BLaER1 (cell line): ENCODE data around the gene COG3.

Source experiments
- H3K27ac ChIP-seq: shearing (Covaris generic); formaldehyde crosslinking; 2 replicates; pipeline ENCODE4 v1.8.1; 2022
- H3K27me3 ChIP-seq: shearing (Covaris generic); formaldehyde crosslinking; 2 replicates; pipeline ENCODE4 v1.8.1; 2022
- H3K36me3 ChIP-seq: shearing (Covaris generic); formaldehyde crosslinking; 2 replicates; pipeline ENCODE4 v1.8.1; 2022
- H3K4me1 ChIP-seq: shearing (Covaris generic); formaldehyde crosslinking; 2 replicates; pipeline ENCODE4 v1.8.1; 2022
- H3K4me2 ChIP-seq: shearing (Covaris generic); formaldehyde crosslinking; 2 replicates; pipeline ENCODE4 v1.8.1; 2022
- H3K4me3 ChIP-seq: shearing (Covaris generic); formaldehyde crosslinking; 2 replicates; pipeline ENCODE4 v1.8.1; 2022
- H3K9ac ChIP-seq: shearing (Covaris generic); formaldehyde crosslinking; 2 replicates; pipeline ENCODE4 v1.8.1; 2022
- H3K9me3 ChIP-seq: shearing (Covaris generic); formaldehyde crosslinking; 2 replicates; pipeline ENCODE4 v1.8.1; 2022
- H4K20me1 ChIP-seq: shearing (Covaris generic); formaldehyde crosslinking; 2 replicates; pipeline ENCODE4 v1.8.1; 2022
- Cebpa-rat ChIP-seq: shearing (Covaris generic); IDR thresholded peaks from 2 replicates; pipeline ENCODE4 v1.8.1; 2022

Gene COG3

DNA sequence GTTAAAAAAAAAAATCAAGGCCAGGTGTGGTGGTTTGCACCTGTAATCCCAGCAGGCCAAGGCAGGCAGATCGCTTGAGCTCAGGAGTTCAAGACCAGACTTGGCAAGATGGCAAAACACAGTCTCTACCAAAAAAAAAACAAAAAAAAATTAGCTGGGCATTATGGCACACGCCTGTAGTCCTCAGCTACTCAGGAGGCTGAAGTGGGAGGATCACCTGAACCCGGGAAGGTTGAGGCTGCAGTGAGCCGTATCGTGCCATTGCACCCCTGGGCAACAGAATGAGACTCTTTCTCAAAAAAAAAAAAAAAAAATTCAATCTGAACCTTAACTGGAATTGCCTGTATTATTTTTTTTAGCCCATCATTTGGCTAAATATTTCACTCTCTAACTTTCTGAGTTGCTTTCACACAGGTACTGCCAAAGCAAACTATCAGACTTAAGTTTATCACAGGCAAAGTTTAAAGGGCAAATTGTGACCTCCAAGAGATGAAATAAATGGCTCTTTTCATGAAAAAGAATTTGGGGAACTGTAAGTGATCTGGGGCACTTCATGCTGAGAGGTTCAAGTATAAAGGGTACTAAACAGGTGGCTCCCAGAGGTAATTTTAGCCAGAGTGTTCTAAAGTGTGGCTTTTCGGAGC is 31.9 kb upstream of the COG3 start:
- Histone ChIP-seq H3K9ac (no peak overlapping the region), H3K4me2 (no peak overlapping the region), H3K4me3 (no peak overlapping the region), H3K27me3 (no peaks in the 10 kb centered on the region), H3K27ac (no peak overlapping the region), H4K20me1 (no peaks in the 10 kb centered on the region), H3K9me3 (no peaks in the 10 kb centered on the region), H3K36me3 (no peaks in the 10 kb centered on the region), H3K4me1 (peaks cover 12% of the 10 kb centered on the region)
- no peak for TF ChIP-seq Cebpa-rat

DNA sequence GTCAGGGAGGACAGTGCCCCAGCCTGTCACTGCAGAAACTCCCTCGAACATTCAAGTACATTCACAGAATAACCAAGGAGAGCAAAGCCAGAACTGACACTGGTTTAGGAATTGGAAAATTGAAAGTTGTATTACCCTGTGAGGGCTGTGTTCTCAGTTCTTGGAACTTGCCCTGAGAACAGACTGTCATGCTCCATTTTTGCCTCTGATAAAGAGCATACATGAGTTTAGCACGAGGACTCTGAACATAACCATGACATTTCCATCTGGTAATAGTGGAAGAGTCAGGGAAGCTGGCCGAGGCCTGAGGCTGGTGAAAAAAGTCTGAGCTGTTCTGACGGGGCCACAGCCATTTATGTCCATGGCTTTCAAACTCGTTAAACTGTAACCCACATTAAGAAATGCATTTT is 31.4 kb upstream of the COG3 start:
- no peaks in the 10 kb centered on the region for H3K36me3 ChIP-seq
- H3K9me3 ChIP-seq: no peaks in the 10 kb centered on the region
- H3K4me3 ChIP-seq: no peak overlapping the region
- H4K20me1 ChIP-seq: no peaks in the 10 kb centered on the region
- H3K4me1 ChIP-seq: peaks cover 17% of the 10 kb centered on the region
- no peak overlapping the region for H3K9ac ChIP-seq
- TF ChIP-seq Cebpa-rat: no peak
- no peak overlapping the region for H3K4me2 ChIP-seq
- H3K27me3 ChIP-seq: no peaks in the 10 kb centered on the region
- H3K27ac ChIP-seq: no peak overlapping the region

DNA sequence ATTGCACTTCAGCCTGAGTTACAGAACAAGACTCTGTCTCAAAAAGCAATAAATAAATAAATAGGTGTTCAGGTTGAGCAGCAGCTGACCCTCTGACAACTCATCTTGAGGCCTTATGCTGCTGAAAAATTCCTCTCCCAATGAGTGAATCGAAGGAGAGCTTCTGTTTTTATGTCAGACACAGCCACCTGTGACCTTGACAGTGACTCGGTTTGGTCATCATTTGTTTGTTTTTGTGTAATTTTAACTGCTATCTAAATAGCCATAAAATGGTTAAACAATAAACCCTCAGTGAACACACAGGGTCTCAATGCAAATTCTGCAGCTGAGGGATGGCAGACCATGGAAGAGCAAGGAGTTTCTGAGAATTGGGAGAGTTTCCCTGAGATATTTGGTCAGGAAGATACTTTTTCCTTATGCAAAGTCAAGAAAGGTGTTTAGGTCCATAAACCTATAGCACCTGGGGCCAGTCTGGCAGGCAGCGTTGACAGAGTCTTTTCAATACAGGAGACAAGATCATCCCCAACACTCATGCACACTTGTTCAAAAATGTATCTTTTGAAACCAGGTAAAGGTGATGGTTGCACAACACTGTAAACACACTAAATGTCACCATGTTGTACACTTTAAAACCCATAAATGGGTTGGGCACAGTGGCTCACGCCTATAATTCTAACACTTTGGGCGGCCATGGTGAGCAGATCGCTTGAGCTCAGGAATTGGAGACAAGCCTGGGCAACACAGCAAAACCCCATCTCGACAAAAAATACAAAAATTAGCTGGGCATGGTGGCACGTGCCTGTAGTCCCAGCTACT is 30.0 kb upstream of the COG3 start:
- H3K9ac ChIP-seq: no peak overlapping the region
- no peak overlapping the region for H3K27ac ChIP-seq
- H3K36me3 ChIP-seq: no peaks in the 10 kb centered on the region
- no peaks in the 10 kb centered on the region for H3K27me3 ChIP-seq
- TF ChIP-seq Cebpa-rat: no peak
- peaks cover 30% of the 10 kb centered on the region for H3K4me1 ChIP-seq
- H4K20me1 ChIP-seq: no peaks in the 10 kb centered on the region
- no peak overlapping the region for H3K4me3 ChIP-seq
- H3K9me3 ChIP-seq: no peaks in the 10 kb centered on the region
- no peak overlapping the region for H3K4me2 ChIP-seq

- Histone ChIP-seq H3K27ac (no peak overlapping the region), H4K20me1 (no peaks in the 10 kb centered on the region), H3K9ac (no peak overlapping the region), H3K4me1 (peaks cover 46% of the 10 kb centered on the region), H3K4me3 (no peak overlapping the region), H3K36me3 (no peaks in the 10 kb centered on the region), H3K4me2 (no peak overlapping the region), H3K27me3 (no peaks in the 10 kb centered on the region), H3K9me3 (no peaks in the 10 kb centered on the region)
- no peak for TF ChIP-seq Cebpa-rat
These were observed 28.4 kb upstream of the COG3 start for GRCh38 chr13:45436332-45436731.

GRCh38 chr13:45436953-45437352 is 27.8 kb upstream of the COG3 start:
- TF ChIP-seq Cebpa-rat: no peak
- Histone ChIP-seq H3K4me1 (peaks cover 52% of the 10 kb centered on the region), H4K20me1 (no peaks in the 10 kb centered on the region), H3K36me3 (no peaks in the 10 kb centered on the region), H3K9me3 (no peaks in the 10 kb centered on the region), H3K4me3 (no peak overlapping the region), H3K4me2 (no peak overlapping the region), H3K27me3 (no peaks in the 10 kb centered on the region), H3K27ac (no peak overlapping the region), H3K9ac (no peak overlapping the region)

DNA sequence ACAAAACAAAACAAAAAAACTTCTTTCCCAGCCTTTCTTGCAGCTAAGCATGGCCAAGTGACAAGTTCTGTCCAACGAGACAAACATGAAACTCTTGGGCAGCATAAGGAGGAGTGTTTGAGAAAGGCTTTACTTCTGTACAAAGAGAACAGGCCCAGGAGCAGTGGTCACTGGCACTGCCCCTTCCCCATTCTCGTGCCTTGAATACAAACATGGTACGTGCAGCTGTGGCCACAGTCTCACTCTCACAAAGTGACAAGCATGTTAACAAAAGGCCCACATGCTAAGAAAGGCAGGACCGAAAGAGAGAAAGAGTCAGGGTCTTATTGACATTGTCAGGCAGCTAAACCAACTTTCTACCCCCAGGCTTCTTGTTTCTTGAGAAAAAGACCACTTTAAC is 26.8 kb upstream of the COG3 start:
- Histone ChIP-seq H3K9ac (no peak overlapping the region), H3K4me1 (peaks cover 57% of the 10 kb centered on the region), H3K27ac (no peak overlapping the region)

DNA sequence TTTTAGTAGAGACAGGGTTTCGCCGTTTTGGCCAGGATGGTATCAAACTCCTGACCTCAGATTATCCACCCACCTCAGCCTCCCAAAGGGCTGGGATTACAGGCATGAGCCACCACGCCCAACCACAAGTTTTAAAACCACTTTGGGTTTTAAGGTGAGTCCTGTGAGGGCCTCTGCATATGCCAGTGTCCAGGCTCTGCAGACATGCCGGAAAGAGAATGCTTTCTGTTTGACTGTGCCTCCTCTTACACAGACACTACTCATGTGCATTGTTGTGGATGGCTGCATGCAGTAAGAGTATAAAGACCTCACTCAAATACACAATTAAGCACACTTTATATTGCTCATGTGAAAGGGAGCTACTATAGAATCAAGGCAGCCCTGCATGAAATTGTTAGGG is 25.7 kb upstream of the COG3 start:
- peaks cover 57% of the 10 kb centered on the region for H3K4me1 ChIP-seq
- H3K9me3 ChIP-seq: no peaks in the 10 kb centered on the region
- H3K27me3 ChIP-seq: no peaks in the 10 kb centered on the region
- H3K4me2 ChIP-seq: peak overlapping the region; percentile 15; the same call in 1 of the 2 replicates
- H3K4me3 ChIP-seq: no peak overlapping the region
- H3K9ac ChIP-seq: no peak overlapping the region
- H3K36me3 ChIP-seq: no peaks in the 10 kb centered on the region
- no peaks in the 10 kb centered on the region for H4K20me1 ChIP-seq
- no peak overlapping the region for H3K27ac ChIP-seq
- no peak for TF ChIP-seq Cebpa-rat

More for the DNA sequence above, 26.8 kb upstream of the COG3 start:
- H4K20me1 ChIP-seq: no peaks in the 10 kb centered on the region
- no peaks in the 10 kb centered on the region for H3K9me3 ChIP-seq
- H3K27me3 ChIP-seq: no peaks in the 10 kb centered on the region
- H3K36me3 ChIP-seq: no peaks in the 10 kb centered on the region
- H3K4me2 ChIP-seq: no peak overlapping the region; the same call in 1 of the 2 replicates
- H3K4me3 ChIP-seq: no peak overlapping the region
- no peak for TF ChIP-seq Cebpa-rat

- Histone ChIP-seq H4K20me1 (no peaks in the 10 kb centered on the region), H3K27ac (no peak overlapping the region), H3K4me3 (no peak overlapping the region), H3K9ac (no peak overlapping the region), H3K36me3 (no peaks in the 10 kb centered on the region), H3K9me3 (no peaks in the 10 kb centered on the region), H3K4me1 (peaks cover 57% of the 10 kb centered on the region), H3K4me2 (peak overlapping the region; percentile 45), H3K27me3 (no peaks in the 10 kb centered on the region)
- no peak for TF ChIP-seq Cebpa-rat
These were observed 24.8 kb upstream of the COG3 start for GRCh38 chr13:45439781-45440462.

GRCh38 chr13:45441633-45442032 is 23.1 kb upstream of the COG3 start:
- Histone ChIP-seq H3K27me3 (no peaks in the 10 kb centered on the region), H3K27ac (no peak overlapping the region; the same call in none of the 2 replicates), H3K4me3 (no peak overlapping the region), H3K9ac (no peak overlapping the region), H4K20me1 (no peaks in the 10 kb centered on the region), H3K9me3 (no peaks in the 10 kb centered on the region), H3K4me1 (peaks cover 57% of the 10 kb centered on the region), H3K36me3 (no peaks in the 10 kb centered on the region), H3K4me2 (peak overlapping the region; percentile 68)
- no peak for TF ChIP-seq Cebpa-rat

DNA sequence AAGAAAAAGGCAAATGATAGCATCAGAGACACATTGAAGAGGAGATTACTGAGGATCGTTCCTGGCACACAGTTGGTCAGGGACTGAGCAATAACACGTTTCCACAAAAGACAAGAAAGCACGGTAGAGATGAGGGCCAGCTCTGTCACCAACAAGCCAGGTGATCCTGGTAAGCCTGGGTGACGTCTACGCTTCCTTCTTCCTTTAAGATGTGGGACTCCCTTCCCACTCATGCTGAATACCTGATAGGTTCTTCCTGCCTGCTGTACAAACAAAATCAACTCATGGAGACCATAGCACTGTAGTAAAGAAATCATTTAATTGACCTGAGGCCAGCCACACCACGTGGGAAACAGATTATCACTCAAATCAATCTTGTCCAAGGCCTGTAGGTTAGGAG is 19.7 kb upstream of the COG3 start:
- Histone ChIP-seq H3K36me3 (no peaks in the 10 kb centered on the region), H3K4me2 (no peak overlapping the region), H3K27me3 (no peaks in the 10 kb centered on the region), H3K4me1 (peaks cover 24% of the 10 kb centered on the region), H3K9ac (no peak overlapping the region), H3K4me3 (no peak overlapping the region), H4K20me1 (no peaks in the 10 kb centered on the region), H3K27ac (no peak overlapping the region), H3K9me3 (no peaks in the 10 kb centered on the region)
- TF ChIP-seq Cebpa-rat: no peak
